Measurements from ENCODE around the gene CASKIN1.

CASKIN1 gene

DNA sequence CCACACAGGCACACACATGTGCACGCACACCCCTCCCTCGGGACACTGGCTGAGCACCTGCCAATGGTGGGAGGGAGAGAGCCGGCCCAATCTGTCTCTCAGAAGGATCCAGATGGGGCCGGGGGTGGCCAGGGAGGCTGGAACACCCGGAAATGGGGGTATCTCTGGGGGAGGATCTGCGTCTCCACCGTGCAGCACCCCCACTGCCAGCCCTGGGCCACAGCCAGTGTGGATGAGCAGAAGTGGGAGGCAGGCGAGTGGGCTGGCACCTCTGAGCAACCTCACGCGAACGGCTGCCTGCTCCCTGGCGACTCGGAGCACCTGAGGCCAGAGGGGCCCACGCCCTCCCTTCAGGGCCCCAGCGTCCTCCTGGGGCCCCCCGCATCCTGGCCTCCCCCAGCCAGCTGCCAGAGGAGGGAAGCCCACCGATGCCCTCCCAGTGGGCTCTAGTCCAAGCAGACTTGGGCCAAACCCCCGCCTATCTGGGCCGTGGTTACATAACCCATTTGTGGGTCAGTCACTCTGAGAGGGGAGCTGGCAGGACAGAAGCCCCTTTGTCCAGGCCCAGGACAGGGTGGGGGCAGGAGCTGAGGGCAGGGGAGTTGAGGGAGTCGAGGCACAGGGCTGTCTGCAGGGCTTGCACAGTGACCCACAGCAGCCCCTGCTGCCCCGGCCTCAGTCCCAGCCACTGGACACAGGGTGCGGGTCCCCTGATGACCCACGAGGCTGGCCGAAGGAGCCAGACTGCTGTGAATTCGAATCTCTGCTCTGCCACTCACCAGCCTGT is 5.6 kb downstream of the CASKIN1 start:
- FAIRE-seq, result no peak

DNA sequence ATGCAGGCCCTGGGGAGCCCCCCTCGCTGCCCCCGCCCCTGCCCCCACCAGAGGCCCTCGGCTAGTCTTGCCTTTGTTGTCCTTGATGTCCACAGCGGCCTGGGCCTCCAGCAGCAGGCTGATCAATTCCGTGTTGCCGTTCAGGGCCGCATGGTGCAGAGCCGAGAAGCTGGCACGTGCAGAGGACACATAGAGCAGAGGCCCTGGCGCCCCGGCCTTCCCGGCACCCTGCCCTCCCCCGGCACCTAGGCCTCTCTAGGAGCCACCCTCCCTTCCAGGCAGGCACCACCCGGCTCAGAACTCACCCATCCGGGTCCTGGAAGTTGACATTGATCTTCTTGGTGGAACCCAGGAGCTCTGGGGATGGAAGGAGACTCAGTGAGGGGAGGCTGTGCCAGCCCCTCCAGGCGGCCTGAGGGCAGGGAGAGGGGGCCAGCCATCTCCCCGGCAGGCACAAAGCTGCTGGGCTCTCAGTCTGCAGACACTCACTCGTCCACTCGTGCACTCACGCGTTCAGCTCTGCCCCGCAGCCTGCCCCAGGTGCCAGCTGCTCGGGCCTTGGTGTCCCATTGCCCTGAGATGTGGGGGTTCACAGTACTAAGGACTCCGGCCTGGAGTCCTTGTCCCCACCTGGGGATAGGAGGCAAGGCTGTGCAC is 6.3 kb downstream of the CASKIN1 start:
- FAIRE-seq, result no peak

DNA sequence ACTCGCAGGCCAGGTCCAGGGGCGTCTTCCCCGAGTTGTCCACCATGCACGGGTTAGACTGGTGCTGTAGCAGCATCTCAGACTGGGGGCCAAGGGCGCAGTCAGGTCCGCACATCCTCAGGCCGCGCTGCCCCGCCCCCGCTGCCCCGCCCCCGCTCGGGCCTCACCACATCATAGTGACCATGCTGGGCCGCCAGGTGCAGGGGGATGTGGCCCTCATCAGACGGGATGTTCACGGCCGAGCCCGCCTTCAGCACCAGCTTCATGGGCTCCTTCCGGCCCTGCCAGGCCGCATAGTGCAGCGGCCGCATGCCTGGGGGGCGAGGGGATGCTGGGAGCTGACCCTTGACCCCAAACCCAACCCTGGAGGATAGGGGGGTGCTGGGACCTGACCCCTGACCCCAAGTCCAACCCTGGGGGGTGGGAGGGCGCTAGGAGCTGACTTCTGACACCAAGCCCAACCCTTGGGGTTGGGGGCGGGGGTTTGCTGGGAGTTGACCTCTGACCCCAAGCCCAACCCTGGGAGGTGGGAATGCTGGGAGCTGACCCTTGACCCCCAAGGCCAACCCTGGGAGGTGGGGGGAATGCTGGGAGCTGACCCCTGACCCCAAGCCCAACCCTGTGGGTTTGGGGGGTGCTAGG is 7.0 kb downstream of the CASKIN1 start:
- no peak for FAIRE-seq

DNA sequence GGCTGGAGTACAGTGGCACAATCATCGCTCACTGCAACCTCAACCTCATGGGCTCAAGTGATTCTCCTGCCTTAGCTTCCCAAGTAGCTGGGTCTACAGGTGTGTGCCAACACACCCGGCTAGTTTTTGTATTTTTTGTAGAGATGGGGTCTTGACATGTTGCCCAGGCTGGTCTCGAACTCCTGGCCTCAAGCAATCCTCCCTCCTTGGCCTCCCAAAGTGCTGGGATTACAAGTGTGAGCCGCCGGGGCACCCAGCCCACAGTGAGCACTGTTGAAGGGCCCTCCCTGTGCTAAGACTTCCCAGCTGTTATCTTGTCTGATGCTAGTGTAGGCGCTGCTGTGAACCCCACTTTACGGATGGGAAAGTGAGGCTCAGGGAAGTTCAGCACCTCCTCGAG is 8.0 kb downstream of the CASKIN1 start:
- FAIRE-seq, result no peak

DNA sequence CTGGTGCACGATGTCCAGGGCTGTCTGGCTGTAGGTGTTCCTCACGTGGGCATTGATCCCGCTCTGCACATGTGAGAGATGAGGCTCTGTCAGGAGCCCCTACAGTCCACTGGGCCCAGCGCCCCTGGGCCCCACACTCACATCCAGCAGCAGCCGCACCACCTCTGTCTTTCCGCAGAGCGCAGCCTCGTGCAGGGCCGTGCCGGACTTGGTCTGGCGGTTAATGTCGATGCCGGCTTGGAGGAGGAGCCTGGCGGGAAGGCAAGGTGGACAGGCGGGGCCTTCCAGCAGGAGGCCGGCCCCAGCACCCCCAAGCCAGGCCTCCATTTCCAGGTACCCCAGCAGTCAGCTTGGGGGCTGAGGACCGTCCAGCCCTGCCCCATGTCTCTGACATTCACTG is 9.2 kb downstream of the CASKIN1 start:
- no peak for FAIRE-seq

DNA sequence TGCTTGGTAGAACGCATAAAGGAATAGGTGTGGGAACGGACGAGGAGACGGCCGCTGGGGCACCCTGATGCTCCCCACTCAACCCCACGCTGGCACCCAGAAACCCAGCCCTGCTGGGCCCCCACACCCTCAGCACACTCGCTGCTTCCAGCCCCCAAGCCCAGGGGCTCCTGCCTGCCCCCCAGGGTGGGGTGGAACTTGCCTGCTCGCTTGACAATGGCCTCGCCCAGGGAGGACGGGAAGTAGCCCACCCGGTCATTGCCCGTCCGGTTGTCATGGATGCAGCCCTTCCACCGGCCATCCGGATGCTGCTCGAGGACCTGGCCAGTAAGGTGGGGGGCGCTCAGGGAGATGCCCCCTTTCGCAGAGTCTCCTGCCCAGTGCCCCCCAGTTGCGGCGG is 9.9 kb downstream of the CASKIN1 start:
- FAIRE-seq, result no peak

DNA sequence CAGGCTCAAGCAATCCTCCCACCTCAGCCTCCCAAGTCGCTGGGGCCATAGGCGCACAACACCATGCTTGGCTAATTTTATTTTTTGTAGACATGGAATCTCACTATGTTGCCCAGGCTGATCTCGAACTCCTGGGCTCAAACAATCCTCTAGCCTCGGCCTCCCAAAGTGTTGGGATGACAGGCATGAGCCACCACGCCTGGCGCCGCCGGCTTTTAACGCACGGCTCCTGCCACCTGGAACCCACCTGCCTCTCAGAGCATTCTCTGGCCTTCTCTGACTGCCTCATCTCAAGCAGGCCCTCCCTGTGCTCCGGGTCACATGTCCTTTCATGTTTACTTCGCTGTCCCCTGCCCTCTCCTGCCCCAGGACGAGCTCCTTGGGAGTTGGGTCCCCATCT is 10.3 kb downstream of the CASKIN1 start:
- no peak for FAIRE-seq

DNA sequence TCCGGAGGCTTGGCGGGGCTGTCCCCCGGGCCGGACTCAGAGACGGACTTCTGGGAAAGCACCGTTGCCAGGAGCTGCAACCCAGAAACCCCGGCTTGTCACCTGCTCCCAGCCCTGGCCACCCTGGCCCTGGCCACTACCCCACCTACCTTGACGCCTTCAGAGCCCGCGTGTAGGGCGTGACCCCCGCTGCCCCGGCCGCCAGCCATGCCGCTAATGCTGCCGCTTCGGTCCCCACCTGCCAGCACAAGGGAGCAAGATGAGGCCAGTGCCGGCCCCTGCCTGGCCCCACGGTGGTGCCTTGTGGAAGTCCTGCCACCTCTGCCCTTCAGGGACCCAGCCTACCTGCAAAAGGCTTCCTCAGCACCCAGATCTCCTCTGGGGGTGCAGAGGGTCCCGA is 11.4 kb downstream of the CASKIN1 start:
- FAIRE-seq, result no peak

DNA sequence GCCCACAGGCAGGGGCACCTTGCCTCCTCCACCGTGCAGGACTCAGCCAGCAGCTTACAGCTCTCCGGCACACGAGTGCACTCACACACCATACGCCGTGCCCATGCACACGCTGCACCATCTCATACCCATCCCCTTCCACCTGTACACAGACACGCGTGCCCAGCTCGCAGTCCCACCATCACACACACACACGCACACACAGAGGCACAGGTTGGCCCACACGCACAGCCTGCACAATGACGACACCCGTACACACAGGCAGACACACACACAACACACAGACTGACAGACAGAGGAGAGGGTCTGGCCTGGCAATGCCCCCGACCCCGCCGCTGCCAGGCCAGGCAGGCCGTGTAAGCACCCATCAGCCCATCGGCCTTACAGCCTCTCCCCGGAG is 12.1 kb downstream of the CASKIN1 start:
- FAIRE-seq, result no peak

DNA sequence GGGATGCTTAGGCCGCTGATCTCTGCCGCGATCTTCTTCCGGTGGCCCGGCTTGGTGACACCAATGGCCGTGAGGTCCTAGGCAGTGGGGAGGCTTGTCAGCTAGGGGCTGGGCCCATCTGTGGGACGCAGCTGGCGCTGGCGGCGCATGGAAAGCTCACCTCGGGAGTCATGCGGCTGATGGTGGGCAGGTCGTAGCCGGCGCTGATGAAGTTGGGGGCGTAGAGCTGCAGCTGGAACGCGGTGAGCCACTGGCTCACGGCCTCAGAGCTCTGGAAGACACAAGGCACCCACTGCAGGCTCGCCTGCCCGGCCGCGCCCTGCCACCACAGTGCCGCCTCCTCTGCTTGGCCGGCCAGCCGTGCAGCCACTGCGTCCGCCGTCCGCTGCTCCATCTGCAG is 12.7 kb downstream of the CASKIN1 start:
- no peak for FAIRE-seq

DNA sequence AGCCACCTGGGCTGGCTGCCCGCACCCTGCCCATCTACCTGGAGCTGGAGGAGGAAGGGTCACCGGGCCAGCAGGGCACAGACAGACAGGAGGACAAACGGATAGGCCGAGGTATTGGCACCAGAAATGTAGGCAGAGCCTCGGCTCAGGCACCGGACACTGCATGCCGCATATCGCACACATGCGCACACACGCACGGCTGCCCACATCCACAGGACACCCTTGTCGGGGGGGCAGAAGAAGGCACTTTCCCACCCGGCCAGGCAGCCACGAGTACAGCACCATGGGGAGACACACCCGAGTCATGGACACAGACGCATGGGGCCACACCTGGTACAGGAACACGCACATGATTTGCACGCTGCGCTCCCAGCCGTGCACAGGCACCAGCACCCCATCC is 14.5 kb downstream of the CASKIN1 start:
- FAIRE-seq, result no peak

DNA sequence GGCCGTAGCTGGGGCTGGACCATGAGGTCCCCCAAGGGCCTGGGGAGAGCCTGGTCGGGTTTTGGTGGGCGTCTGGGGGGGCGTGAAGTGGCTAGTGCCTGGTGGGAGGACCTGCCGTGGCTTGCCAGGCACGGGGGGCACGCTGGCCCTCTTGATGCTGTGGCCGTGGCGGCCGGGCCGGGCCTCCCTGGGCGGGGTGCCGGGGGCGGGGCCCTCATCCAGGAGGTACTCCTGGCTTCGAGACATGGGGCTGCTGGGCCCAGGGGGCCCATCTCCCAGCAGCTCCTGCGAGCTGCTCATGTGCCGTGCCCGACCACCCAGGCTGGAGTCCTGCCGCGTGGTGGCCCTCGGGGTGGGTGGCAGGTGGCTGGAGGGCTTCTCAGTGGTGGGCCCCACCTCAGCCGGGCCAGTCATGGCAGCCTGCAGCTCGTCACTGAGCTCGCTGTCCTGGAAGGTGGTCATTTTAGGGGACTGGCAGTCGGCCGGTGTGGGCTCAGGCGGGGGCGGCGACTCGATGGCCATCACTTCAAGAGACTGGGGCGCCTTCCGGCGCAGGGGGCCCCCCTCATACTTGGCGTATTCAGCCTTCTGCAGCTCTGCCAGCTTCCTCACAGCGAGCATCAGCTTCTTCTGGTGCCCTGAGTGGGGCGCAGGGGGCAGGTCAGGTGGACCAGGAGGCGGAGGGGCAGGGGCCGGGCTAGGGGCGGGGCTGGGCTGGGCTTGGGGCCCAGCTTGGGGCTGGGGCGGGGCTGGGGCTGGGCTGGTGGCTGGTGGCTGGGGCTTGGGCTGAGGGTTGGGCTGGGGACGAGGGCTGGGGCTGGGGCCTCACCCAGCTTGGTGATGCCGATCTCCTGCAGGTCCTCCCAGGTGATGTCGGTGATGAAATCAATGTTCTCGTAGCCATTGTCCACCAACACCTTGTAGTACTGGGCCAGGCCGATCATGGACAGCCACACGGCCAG is 15.2 kb downstream of the CASKIN1 start:
- no peak for FAIRE-seq

DNA sequence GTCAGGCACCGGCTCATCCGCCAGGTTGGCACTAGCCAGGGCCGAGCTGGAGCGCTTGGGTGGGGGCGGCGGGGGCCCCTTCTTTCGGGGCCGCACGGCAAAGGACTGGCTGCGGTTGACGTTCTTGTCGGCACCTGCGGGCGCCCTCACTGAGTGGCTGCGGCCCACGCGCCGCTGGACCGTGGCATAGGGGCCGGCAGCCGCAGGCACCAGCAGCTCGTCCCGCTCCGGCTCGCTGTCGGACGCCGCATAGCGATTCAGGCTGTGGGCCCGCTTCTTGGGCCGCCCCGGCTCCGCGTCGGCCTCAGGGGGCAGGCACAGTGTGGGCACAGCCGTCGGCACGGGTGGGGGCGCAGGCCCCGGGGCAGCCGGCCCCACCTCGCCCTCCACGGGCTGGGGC is 15.9 kb downstream of the CASKIN1 start:
- no peak for FAIRE-seq

DNA sequence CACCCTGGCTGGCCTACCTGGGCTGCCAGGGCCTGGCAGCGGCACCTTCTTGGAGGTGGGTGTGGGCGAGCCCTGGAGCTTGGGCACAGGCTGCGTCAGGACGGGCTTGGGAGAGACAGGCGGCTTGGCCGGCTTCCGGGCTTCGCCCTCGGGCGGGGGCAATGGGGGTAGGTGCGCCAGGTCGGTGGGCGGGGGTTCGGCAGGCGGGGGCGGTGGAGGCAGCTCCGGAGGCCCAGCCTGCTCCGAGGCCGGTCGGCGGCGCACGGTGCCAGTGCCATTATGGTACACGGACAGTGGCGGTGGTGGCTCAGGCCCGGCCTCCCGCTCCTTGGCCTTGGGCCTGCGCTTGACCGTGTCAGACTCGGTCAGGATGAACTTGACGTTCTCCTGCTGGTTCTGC is 16.8 kb downstream of the CASKIN1 start:
- no peak for FAIRE-seq

DNA sequence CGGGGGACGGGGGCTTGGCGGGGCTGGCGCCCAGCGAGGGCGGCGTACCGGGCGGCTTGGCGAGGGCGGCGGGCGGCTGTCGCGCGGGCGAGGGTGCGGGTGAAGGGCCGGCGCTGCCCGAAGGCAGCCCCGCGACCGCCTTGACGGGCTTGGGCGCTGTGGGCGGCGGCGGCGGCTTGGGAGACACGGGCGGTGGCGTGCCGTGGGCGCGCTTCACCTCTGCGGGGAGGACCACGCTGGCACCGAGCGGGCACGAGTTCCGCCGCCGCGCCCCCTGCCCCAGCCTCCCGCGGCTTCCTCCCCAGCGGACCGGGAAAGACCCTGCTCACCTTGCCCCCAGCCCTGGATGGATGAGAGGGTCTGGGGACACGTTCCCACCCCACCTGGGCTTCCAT is 17.3 kb downstream of the CASKIN1 start:
- FAIRE-seq, result no peak

DNA sequence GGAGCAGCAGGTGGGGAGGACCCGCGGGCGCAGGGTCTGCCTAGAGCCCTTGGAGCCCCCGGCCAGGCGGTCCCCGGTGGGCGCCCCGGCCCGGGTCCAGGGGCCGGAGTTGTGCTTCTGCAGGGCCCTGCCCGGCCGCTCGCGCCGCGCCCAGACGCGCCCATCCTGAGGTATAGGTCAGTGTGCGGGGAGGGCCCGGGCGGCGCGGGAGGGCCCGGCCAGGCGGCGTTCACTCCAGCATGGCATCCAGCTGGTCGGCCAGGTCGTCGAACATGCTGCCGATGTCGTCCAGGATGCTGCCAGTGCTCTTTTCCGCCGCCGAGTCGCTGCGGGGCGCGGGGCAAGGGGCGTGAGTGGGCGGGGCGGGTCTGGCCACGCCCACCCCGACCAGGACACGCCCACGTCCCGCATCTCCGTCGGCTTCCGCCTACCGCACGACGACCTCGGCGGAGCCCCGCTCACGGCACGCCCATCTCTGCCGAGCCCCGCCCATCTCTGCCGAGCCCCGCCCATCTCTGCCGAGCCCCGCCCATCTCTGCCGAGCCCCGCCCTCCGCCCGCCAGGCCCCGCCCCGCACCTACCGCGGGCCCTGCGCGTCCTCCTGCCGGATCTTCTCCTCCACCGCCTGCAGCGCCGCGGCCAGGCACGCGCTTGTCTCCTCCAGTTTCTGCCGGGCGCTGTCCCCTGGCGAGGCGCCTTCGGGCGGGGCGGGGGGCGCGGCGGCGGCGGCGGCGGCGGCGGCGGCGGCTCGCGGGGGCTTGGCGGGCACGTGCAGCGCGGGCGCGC is 17.9 kb downstream of the CASKIN1 start:
- FAIRE-seq, result no peak

DNA sequence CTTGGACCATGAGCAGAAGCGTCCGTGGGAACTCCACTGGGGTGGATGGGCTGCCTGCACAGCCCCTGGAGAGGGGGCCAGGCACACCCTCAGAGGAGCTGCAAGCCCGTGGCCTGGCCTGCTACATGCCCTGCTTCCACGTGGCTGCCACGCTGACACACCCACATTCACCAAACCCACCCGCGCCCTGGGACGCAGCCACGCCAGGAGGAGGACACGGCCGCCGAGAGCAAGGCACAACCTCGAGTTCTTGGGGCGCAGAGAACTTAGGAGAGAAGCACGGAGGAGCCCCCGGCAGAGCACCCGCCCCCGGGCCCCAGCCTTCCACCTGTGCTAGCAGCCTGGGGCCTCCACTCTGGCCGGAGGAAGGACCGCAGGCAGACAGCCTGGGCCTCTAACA is 18.8 kb downstream of the CASKIN1 start:
- FAIRE-seq, result no peak

DNA sequence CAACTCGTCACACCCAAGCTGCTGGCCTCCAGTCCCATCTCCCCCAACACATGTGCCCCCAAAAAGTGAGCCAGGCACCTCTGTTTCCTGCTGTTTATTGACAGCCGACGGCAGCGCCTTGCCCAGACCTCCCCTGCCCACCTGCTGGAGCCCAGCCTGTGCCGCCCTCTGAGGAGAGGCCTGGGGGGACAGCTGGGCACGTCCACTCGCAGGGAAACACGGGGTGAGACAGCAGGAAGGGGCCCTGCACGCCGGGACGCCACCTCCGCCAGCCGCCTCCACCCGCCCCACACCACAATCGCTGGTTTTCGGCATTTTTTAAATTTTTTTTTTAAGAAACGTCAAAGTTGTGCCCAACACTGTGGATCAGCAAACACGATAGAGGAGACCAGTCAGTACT is 19.3 kb downstream of the CASKIN1 start:
- FAIRE-seq, result no peak

DNA sequence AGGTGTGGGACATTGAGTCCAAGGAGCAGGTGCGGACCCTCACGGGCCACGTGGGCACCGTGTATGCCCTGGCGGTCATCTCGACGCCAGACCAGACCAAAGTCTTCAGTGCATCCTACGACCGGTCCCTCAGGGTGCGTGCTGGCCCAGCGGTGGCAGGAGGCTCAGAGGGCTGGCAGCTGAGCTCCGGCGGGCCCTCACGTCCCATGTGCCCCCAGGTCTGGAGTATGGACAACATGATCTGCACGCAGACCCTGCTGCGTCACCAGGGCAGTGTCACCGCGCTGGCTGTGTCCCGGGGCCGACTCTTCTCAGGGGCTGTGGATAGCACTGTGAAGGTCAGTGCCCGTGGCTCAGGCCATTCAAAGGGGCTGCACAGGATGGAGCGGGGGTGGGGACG is 20.4 kb downstream of the CASKIN1 start:
- FAIRE-seq, result no peak

DNA sequence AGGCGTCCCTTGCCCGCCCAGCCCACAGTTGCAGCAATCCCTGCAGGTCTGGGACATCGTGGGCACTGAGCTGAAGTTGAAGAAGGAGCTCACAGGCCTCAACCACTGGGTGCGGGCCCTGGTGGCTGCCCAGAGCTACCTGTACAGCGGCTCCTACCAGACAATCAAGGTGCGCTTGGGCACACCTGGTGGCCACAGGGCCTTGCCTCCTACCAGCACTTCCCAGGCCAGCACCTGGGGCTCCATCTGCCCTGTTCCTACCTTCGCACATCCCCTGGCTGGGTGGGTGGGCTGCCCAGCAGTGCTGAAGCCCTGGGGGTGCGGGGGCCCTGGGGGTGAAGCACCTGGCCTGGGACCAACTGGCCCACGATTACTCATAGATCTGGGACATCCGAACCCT is 21.0 kb downstream of the CASKIN1 start:
- no peak for FAIRE-seq

DNA sequence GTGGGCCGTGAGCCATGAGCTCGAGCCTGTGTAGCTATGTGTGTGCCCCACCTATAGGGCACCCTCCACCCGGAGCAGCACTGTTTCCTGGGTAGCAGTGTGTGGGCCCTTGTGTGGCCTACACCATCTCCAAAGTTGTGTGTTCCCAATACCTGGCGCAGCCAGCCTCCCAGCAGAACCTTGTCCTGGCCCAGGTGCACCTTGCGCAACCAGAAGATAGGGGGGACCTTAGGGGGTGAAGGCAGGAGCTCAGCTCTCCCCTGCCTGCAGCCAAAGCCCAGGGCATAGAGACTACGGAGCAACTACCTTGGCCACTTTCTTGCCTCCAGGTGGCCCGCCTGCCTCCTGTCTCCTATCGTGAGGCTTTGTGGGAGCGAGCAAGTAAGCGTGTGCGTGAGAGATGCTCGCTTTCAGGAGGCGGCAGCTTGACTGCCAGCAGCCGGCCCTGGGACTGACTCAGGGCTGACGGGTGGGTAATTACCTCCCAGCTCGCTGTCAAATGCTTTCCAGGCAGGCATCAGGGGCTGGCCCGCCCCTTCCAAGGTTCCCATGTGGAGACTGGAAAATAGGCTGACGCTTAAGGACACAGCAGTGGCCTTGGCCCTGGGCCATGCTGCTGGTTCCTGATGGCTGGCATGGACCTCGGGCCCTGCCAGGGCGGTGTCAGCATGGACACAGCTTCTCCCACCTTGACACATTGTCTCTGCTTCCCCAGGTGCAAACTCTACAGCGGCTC is 21.8 kb downstream of the CASKIN1 start:
- FAIRE-seq, result no peak

DNA sequence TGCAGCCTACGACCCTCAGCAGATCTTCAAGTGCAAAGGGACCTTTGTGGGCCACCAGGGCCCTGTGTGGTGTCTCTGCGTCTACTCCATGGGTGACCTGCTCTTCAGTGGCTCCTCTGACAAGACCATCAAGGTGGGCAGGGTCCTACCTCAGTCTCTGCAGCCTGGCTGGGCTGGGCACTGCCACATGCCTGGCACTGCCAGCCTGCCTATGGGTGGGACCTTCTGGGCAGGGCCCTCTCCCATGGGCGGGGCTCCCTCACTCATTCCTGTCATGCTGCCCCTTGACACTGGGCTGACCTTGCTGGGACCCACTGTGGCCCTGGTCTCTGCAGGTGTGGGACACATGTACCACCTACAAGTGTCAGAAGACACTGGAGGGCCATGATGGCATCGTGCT is 22.5 kb downstream of the CASKIN1 start:
- no peak for FAIRE-seq

Measured in TTC549 (cell line).